ENCODE data around the gene COX19. TPM values are rescaled to one million over a fixed set of nuclear protein-coding genes. Genes with fewer than 3 reads are reported as not detected.
"Not testable (repeated sequence)": the region's sequence is repeated elsewhere in the genome, so short reads cannot be mapped to it uniquely, and the experiment has no call there.

Gene COX19
- total RNA-seq, 1 experiment from 2014 or later = 11.6 TPM

GRCh38 chr7:924541-925231, 50.7 kb downstream of the COX19 start:
- CTCF ChIA-PET = no interaction called here
- H3K9me3 ChIP-seq (ENCODE audit: low read length) = no peaks in the 10 kb centered on the region
- ATAC-seq = no peak

GRCh38 chr7:924042-924441, 51.3 kb downstream of the COX19 start:
- peaks cover 15% of the 10 kb centered on the region for H3K4me1 ChIP-seq (ENCODE audit: insufficient read depth, low read length)
- H3K4me3 ChIP-seq (ENCODE audit: low read length); H3K27me3 ChIP-seq (ENCODE audit: low read length); CTCF ChIA-PET; H3F3A ChIP-seq (ENCODE audit: low read length, unreplicated experiment); H3K9me3 ChIP-seq (ENCODE audit: low read length); H4K20me1 ChIP-seq (ENCODE audit: low read length); ATAC-seq; DNase-seq; H3K4me2 ChIP-seq (ENCODE audit: low read length); H3K9ac ChIP-seq (ENCODE audit: low read length); H3K79me2 ChIP-seq (ENCODE audit: low read length); BruUV-seq (replicated peaks); H2AFZ ChIP-seq (ENCODE audit: low read length); H3K9me2 ChIP-seq (replicated peaks; ENCODE audit: low read length); intact Hi-C loops (cut with micrococcal nuclease); POLR2A ChIA-PET (ENCODE audit: unreplicated experiment); H3K27ac ChIP-seq (ENCODE audit: low read length); H3K36me3 ChIP-seq (ENCODE audit: low read depth, low read length): not testable (repeated sequence)

More at GRCh38 chr7:924541-925231, 50.7 kb downstream of the COX19 start:
- POLR2A ChIA-PET (ENCODE audit: unreplicated experiment) = interaction anchor here (0.6 kb wide), 1 partner anchor 22 kb away, joined by 9 read pairs; no protein-coding TSS in a partner anchor
- no peaks in the 10 kb centered on the region for H3K27me3 ChIP-seq (ENCODE audit: low read length)
- H3K36me3 ChIP-seq (ENCODE audit: low read depth, low read length) = no peaks in the 10 kb centered on the region
- no peak overlapping the region for H3K27ac ChIP-seq (ENCODE audit: low read length)
- DNase-seq = no peak
- H3K9me2 ChIP-seq (replicated peaks; ENCODE audit: low read length) = no peaks in the 10 kb centered on the region
- intact Hi-C loops (cut with micrococcal nuclease) = no loop called here
- H3K4me3 ChIP-seq (ENCODE audit: low read length) = no peak overlapping the region
- no peak overlapping the region for H3K4me2 ChIP-seq (ENCODE audit: low read length)
- no peaks in the 10 kb centered on the region for H4K20me1 ChIP-seq (ENCODE audit: low read length)
- H2AFZ ChIP-seq (ENCODE audit: low read length) = no peak overlapping the region
- no peak for TF ChIP-seq CTCF (conservative IDR thresholded peaks at IDR 0.05; ENCODE audit: low read depth, low read length)
- TF ChIP-seq EZH2phosphoT487 (IDR thresholded peaks at IDR 0.05; ENCODE audit: borderline replicate concordance, low read length) = no peak
- TF ChIP-seq EZH2 (IDR thresholded peaks at IDR 0.05; ENCODE audit: low read length, unreplicated experiment) = no peak
- no peaks in the 10 kb centered on the region for H3K79me2 ChIP-seq (ENCODE audit: low read length)
- no peaks in the 10 kb centered on the region for H3F3A ChIP-seq (ENCODE audit: low read length, unreplicated experiment)
- H3K4me1 ChIP-seq (ENCODE audit: insufficient read depth, low read length) = peaks cover 15% of the 10 kb centered on the region
- BruUV-seq (replicated peaks) = no TSS peak
- no peak overlapping the region for H3K9ac ChIP-seq (ENCODE audit: low read length)

GRCh38 chr7:923108-924041, 52.0 kb downstream of the COX19 start:
- Histone ChIP-seq H3K9me2 (replicated peaks; ENCODE audit: low read length) (no peaks in the 10 kb centered on the region), H3K4me1 (ENCODE audit: insufficient read depth, low read length) (peaks cover 15% of the 10 kb centered on the region), H3K27ac (ENCODE audit: low read length) (peak overlapping the region; percentile 66), H3F3A (ENCODE audit: low read length, unreplicated experiment) (no peaks in the 10 kb centered on the region), H3K36me3 (ENCODE audit: low read depth, low read length) (no peaks in the 10 kb centered on the region), H3K27me3 (ENCODE audit: low read length) (no peaks in the 10 kb centered on the region), H2AFZ (ENCODE audit: low read length) (peak overlapping the region; percentile 58), H4K20me1 (ENCODE audit: low read length) (no peaks in the 10 kb centered on the region), H3K4me3 (ENCODE audit: low read length) (peak overlapping the region; percentile 23; the same call in 1 of the 2 replicates), H3K79me2 (ENCODE audit: low read length) (no peaks in the 10 kb centered on the region), H3K9me3 (ENCODE audit: low read length) (no peaks in the 10 kb centered on the region), H3K9ac (ENCODE audit: low read length) (peak overlapping the region; percentile 57), H3K4me2 (ENCODE audit: low read length) (peak overlapping the region; percentile 69)
- intact Hi-C loops (cut with micrococcal nuclease) = no loop called here
- ATAC-seq = peak; percentile 89
- BruUV-seq (replicated peaks) = no TSS peak
- ChIA-PET POLR2A (ENCODE audit: unreplicated experiment) (interaction anchor here (0.6 kb wide), 1 partner anchor 9 kb away, joined by 6 read pairs; no protein-coding TSS in a partner anchor), CTCF (interaction anchor here (1.0 kb wide), 1 partner anchor 10 kb away, joined by 3 read pairs; no protein-coding TSS in a partner anchor)
- DNase-seq = peak; percentile 79
- no peak for TF ChIP-seq EZH2phosphoT487 (IDR thresholded peaks at IDR 0.05; ENCODE audit: borderline replicate concordance, low read length)
- no peak for TF ChIP-seq EZH2 (IDR thresholded peaks at IDR 0.05; ENCODE audit: low read length, unreplicated experiment)
- TF ChIP-seq CTCF (conservative IDR thresholded peaks at IDR 0.05; ENCODE audit: low read depth, low read length) = no peak

Data from PC-3 (cell line).